Head of caudate nucleus (tissue), 42 donors: Measurements from ENCODE around the gene BAZ2A.
"Not testable (repeated sequence)": the region's sequence is repeated elsewhere in the genome, so short reads cannot be mapped to it uniquely, and the experiment has no call there.

ENCODE experiments used
- DNase-seq, 42 donors: peaks; one replicate each; pipeline versions ENCODE4 v3.0.0 to v3.0.0-alpha.2; 2020 to 2021; ENCODE audit warnings: mixed read lengths in 7 of 42
- intact Hi-C: fragments of 100-400 bp; cut with DNase I; formaldehyde crosslinking; loops from one replicate; pipeline ENCODE4 v1.15.0; 2022

The BAZ2A gene

DNA sequence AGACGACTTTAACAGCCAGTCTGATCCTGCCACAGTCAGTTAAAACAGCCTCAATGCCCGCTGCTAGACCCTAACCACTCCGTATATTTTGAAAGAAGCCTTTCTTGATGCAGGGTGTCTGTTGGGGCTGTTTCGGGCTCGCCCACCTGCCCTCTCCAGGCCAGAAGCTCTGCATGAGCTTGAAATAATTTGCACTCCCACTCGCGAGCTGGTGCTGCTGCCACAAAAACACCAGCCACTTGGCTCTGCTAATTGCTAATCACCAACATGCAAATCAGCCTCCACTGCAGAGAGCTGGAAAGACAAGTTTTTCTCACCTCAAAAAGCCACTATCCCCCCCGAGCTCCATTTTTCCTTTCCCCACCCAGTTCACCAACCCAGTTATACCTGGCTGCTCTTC is 15.5 kb downstream of the BAZ2A start:
- intact Hi-C loops = no loop called here
- peak in 14 of 42 donors; percentile 17 to 70 (median 35) for DNase-seq

DNA sequence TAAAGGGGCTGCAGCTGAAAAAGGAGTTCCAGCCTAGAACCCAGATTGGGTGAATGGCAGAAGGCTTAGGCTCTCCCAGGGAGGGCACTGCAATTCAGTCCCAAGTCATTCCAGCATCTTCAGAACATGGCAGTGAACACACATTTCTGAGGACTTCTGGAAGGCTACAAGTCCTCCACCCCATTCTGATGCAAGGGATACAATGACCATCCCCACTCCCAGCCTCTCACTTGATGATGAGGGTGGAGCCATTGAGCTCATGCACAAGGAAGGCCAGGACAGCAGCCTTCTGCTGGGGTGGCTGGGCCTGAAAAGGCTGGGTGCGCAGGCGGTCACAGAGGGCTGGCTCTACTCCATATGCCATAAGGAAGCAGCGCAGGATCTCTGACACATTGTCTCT is 25.8 kb downstream of the BAZ2A start:
- intact Hi-C loops = no loop called here
- no peak for DNase-seq

DNA sequence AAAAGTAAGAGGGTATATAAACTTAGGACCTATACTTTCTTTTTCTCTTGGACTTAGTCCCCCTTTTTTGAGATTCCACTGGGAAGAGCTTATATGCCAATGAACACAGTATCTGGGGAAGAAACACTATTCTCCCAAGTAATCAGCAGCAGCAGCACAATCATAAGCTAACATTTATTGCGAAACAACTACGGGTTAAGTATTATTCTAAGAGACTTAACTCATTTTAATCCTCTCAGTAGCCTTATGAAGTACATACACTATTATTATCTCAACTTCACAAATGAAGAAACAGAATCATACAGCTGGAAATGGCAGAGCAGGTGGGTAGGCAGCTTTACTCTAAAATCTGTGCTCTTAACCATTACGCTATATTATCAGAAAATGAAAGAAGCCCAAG is 27.9 kb downstream of the BAZ2A start:
- intact Hi-C loops = no loop called here

GRCh38 chr12:56601503-56601902 is 28.6 kb downstream of the BAZ2A start:
- DNase-seq = no peak
- intact Hi-C loops = no loop called here

More for the DNA sequence above, 27.9 kb downstream of the BAZ2A start:
- no peak for DNase-seq

DNA sequence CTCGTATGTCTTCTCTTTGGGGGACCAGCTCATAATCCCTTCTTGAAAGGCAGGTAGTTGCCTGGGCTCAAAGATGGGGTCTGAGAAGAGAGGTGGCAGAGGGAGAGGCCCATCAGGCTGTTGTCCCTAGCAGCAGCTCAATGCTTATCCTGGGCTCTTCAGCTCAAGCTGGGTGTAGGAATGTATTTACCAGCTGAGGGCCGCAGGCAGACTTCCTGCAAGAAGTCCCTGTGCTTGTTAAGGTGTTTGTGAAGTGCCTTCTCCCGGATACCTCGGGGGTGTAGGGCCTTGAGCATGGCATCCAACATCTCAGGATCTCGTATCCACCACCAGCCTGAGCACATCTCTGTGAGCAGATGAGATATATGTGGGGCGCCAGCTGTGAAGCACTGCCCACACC is 29.4 kb downstream of the BAZ2A start:
- no peak for DNase-seq
- intact Hi-C loops = no loop called here

GRCh38 chr12:56599797-56600196 is 30.3 kb downstream of the BAZ2A start:
- intact Hi-C loops = no loop called here

GRCh38 chr12:56599041-56599440 is 31.1 kb downstream of the BAZ2A start:
- intact Hi-C loops = no loop called here

More at GRCh38 chr12:56599797-56600196, 30.3 kb downstream of the BAZ2A start:
- DNase-seq = no peak

GRCh38 chr12:56596815-56597214 is 33.3 kb downstream of the BAZ2A start:
- intact Hi-C loops = no loop called here
- no peak for DNase-seq

More at GRCh38 chr12:56599041-56599440, 31.1 kb downstream of the BAZ2A start:
- DNase-seq = no peak

- peak in 41 of 42 donors; percentile 18 to 76 (median 48) for DNase-seq
- intact Hi-C loops = no loop called here
Measured at GRCh38 chr12:56593909-56594621, 36.1 kb downstream of the BAZ2A start.

- no peak for DNase-seq
- intact Hi-C loops = no loop called here
Measured at GRCh38 chr12:56591961-56592360, 38.2 kb downstream of the BAZ2A start.

- intact Hi-C loops = no loop called here
- no peak for DNase-seq
Measured at GRCh38 chr12:56591126-56591525, 39.0 kb downstream of the BAZ2A start.

DNA sequence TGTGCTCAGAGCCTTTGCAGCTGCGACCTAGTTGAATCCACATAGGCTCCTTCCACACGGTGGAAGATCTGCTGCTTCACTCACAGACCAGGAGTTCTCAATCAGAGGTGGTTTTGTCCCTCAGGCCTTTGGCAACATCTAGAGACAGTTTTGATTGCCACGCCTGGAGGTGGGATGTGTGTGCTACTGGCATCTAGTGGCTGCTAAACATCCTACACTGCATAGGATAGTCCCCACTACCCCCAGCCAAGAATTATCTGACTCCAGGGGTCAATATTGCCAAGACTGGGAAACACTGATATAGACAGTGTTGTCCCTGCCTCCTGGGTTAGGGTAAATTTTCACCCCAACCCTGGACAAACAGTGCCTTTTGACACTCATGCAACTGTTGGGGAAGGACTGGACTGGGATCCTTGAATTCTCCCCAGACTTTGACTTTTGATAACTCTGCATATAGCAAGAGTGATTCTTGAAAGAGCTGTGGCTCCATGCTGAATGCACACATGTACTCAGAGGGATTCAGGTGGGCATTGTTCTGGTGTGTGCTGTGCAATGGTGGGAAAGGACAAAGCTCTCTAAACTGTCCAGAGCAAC is 39.8 kb downstream of the BAZ2A start:
- no peak for DNase-seq
- intact Hi-C loops = no loop called here

- DNase-seq = no peak
- intact Hi-C loops = no loop called here
Measured at GRCh38 chr12:56589783-56590182, 40.3 kb downstream of the BAZ2A start.

GRCh38 chr12:56585098-56585497 is 45.0 kb downstream of the BAZ2A start:
- intact Hi-C loops = no loop called here
- DNase-seq = no peak

- no peak for DNase-seq
- intact Hi-C loops = no loop called here
Measured at GRCh38 chr12:56581418-56582145, 48.5 kb downstream of the BAZ2A start.

DNA sequence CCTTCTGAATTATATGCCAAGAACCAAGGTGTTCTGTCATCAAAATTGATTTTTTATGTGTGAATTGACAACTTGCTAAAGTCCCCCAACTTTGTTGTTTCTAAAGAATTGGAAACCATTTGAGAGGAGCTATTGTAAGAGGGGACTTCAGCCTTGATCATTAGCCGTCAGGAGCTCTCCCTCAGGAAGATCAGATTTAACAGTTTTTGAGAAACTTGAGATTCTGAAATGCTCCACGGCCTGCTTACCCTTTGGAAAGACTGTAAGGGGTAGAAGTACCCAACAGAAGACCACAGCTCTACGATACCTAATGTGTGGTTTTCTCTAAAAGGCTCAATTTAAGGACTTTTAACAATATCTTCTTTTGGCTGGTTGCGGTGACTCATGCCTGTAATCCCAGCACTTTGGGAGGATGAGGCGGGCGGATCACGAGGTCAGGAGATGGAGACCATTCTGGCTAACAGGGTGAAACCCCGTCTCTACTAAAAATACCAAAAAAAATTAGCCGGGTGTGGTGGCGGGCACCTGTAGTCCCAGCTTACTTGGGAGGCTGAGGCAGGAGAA is 51.1 kb downstream of the BAZ2A start:
- intact Hi-C loops = no loop called here
- DNase-seq = no peak

DNA sequence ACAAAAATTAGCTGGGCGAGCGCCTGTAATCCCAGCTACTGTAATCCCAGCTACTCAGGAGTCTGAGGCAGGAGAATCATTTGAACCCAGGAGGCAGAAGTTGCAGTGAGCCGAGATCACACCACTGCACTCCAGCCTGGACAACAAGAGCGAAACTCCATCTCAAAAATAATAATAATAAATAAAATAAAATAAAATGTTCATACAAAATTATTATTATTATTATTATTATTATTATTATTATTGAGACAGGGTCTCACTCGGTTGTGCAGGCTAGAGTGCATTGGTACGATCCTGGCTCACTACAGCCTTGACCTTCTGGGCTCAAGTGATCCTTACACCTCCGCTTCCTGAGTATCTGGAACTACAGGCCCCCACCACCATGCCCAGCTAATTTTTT is 52.9 kb downstream of the BAZ2A start:
- intact Hi-C loops, DNase-seq: not testable (repeated sequence)

DNA sequence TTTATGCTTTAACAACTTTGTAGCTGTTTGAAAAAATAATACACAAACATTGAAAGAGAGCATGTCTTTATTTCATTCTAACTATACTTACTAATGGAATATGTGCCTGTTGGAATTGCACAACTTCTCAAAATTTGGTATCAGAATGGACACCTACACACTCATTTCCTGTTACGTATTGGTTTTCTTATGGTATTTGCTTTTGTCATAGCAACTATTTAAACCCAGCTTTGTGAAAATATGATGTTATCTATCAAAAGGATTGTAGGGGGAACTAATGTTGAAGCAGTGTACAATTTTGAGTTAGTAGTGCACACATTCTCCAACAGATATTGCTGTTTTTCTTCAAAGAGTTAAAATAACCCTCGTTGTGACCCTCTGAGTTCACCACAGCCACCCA is 55.9 kb downstream of the BAZ2A start:
- no peak for DNase-seq
- intact Hi-C loops = loop anchor here (5.0 kb wide), 1 partner anchor 52 kb away; the partner anchor contains the start of gene RBMS2

DNA sequence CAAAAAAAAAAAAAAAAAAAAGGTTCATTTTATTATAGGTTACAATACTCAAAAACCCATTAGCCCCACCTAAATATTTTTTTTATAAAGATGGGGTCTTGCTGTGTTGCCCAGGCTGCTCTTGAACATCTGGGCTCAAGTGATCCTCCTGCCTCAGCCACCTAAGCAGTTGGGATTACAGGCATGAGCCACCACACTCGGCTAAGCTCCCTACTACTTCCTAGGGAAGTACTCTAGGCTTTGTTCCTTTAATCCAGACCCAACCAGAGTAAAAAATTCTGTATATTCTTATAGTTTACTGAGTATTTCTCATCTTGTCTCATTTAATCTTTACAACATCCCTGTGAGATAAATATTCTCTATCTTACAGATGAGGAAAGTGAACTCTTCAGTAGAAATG is 57.8 kb downstream of the BAZ2A start:
- intact Hi-C loops = loop anchor here (5.0 kb wide), 1 partner anchor 50 kb away; the partner anchor contains the start of gene RBMS2
- DNase-seq = no peak

- intact Hi-C loops = loop anchor here (5.0 kb wide), 1 partner anchor 49 kb away; the partner anchor contains the start of gene RBMS2
- DNase-seq = no peak
Measured at GRCh38 chr12:56571121-56571520, 59.0 kb downstream of the BAZ2A start.
